ENCODE results near the gene DCST2.
"Not testable (repeated sequence)": the region's sequence is repeated elsewhere in the genome, so short reads cannot be mapped to it uniquely, and the experiment has no call there.

The DCST2 gene

GRCh38 chr1:154995301-154995983 lies 38.1 kb downstream of the DCST2 start:
- not testable (repeated sequence) for DNase-seq

- no peak for DNase-seq
These were observed 39.0 kb downstream of the DCST2 start for GRCh38 chr1:154994591-154994990.

- DNase-seq = no peak
These were observed 39.4 kb downstream of the DCST2 start for GRCh38 chr1:154994269-154994587.

GRCh38 chr1:154993572-154994268 lies 39.9 kb downstream of the DCST2 start, which contains the start of gene LENEP:
Gene LENEP, plus strand, starts transcription at chr1:154993586. Its CDS starts 22 bp downstream, at chr1:154993608.
- no peak for DNase-seq

- DNase-seq = no peak
These were observed 40.6 kb downstream of the DCST2 start for GRCh38 chr1:154992721-154993571.

GRCh38 chr1:154990276-154990675 lies 43.3 kb downstream of the DCST2 start:
- no peak for DNase-seq

- no peak for DNase-seq
These were observed 44.3 kb downstream of the DCST2 start for GRCh38 chr1:154989195-154989860.

GRCh38 chr1:154988058-154988954 lies 45.3 kb downstream of the DCST2 start:
- DNase-seq = no peak

- DNase-seq = no peak
These were observed 46.3 kb downstream of the DCST2 start for GRCh38 chr1:154987326-154987725.

- DNase-seq = not testable (repeated sequence)
These were observed 46.8 kb downstream of the DCST2 start for GRCh38 chr1:154986736-154987135.

- DNase-seq = no peak
These were observed 49.7 kb downstream of the DCST2 start for GRCh38 chr1:154983776-154984466.

- DNase-seq = peak; percentile 99
These were observed 50.5 kb downstream of the DCST2 start, which contains the start of gene FLAD1 for GRCh38 chr1:154982897-154983648. Gene FLAD1, plus strand, starts transcription at chr1:154983344. Its CDS starts 351 bp downstream, at chr1:154983695.

- DNase-seq = no peak
These were observed 51.2 kb downstream of the DCST2 start for GRCh38 chr1:154982341-154982740.

- no peak for DNase-seq
These were observed 55.2 kb downstream of the DCST2 start for GRCh38 chr1:154978360-154978759.

- DNase-seq = not testable (repeated sequence)
These were observed 55.8 kb downstream of the DCST2 start for GRCh38 chr1:154977762-154978161.

GRCh38 chr1:154975409-154976059 lies 58.0 kb downstream of the DCST2 start:
- no peak for DNase-seq

- peak; percentile 96 for DNase-seq
These were observed 58.7 kb downstream of the DCST2 start for GRCh38 chr1:154974808-154975408.

- DNase-seq = peak; percentile 99
These were observed 59.3 kb downstream of the DCST2 start, which contains the start of gene CKS1B for GRCh38 chr1:154974102-154974807. Gene CKS1B, plus strand, starts transcription at chr1:154974681. Its CDS starts 65 bp downstream, at chr1:154974746.

Measured in NCI-H2107 (cell line).